ENCODE measurements around the gene ERVW-1.
"Not testable (repeated sequence)": the region's sequence is repeated elsewhere in the genome, so short reads cannot be mapped to it uniquely, and the experiment has no call there.

ERVW-1 gene

GRCh38 chr7:92473989-92474388, 3.8 kb downstream of the ERVW-1 start:
- not testable (repeated sequence) for DNase-seq (ENCODE audit: low spot score)

- DNase-seq (ENCODE audit: low spot score), result not testable (repeated sequence)
Measured at GRCh38 chr7:92468589-92468988, 9.2 kb downstream of the ERVW-1 start.

GRCh38 chr7:92466682-92467081, 11.1 kb downstream of the ERVW-1 start:
- DNase-seq (ENCODE audit: low spot score), result no peak

GRCh38 chr7:92464515-92464914, 13.2 kb downstream of the ERVW-1 start:
- no peak for DNase-seq (ENCODE audit: low spot score)

GRCh38 chr7:92462560-92462959, 15.2 kb downstream of the ERVW-1 start:
- DNase-seq (ENCODE audit: low spot score), result no peak

GRCh38 chr7:92461027-92462003, 16.4 kb downstream of the ERVW-1 start:
- peak; percentile 52 for DNase-seq (ENCODE audit: low spot score)

- no peak for DNase-seq (ENCODE audit: low spot score)
Measured at GRCh38 chr7:92460510-92460909, 17.2 kb downstream of the ERVW-1 start.

GRCh38 chr7:92460109-92460508, 17.6 kb downstream of the ERVW-1 start:
- DNase-seq (ENCODE audit: low spot score), result no peak

GRCh38 chr7:92456236-92456635, 21.5 kb downstream of the ERVW-1 start:
- no peak for DNase-seq (ENCODE audit: low spot score)

GRCh38 chr7:92451645-92452044, 26.1 kb downstream of the ERVW-1 start:
- DNase-seq (ENCODE audit: low spot score), result no peak

GRCh38 chr7:92448205-92448747, 29.5 kb downstream of the ERVW-1 start:
- peak; percentile 25 for DNase-seq (ENCODE audit: low spot score)

GRCh38 chr7:92447345-92448204, 30.2 kb downstream of the ERVW-1 start, which contains the start of gene GATAD1:
Gene GATAD1 (plus strand): TSS chr7:92447482. CDS start chr7:92447730, 248 bp downstream.
- peak; percentile 97 for DNase-seq (ENCODE audit: low spot score)

GRCh38 chr7:92446869-92447344, 30.8 kb downstream of the ERVW-1 start:
- no peak for DNase-seq (ENCODE audit: low spot score)

GRCh38 chr7:92442720-92443119, 35.0 kb downstream of the ERVW-1 start:
- not testable (repeated sequence) for DNase-seq (ENCODE audit: low spot score)

GRCh38 chr7:92437956-92438491, 39.7 kb downstream of the ERVW-1 start:
- no peak for DNase-seq (ENCODE audit: low spot score)

- DNase-seq (ENCODE audit: low spot score), result no peak
Measured at GRCh38 chr7:92436612-92437445, 40.9 kb downstream of the ERVW-1 start.

- DNase-seq (ENCODE audit: low spot score), result no peak
Measured at GRCh38 chr7:92435542-92435941, 42.2 kb downstream of the ERVW-1 start.

GRCh38 chr7:92433019-92433418, 44.7 kb downstream of the ERVW-1 start:
- no peak for DNase-seq (ENCODE audit: low spot score)

GRCh38 chr7:92432299-92432946, 45.3 kb downstream of the ERVW-1 start:
- DNase-seq (ENCODE audit: low spot score), result no peak

GRCh38 chr7:92427193-92427592, 50.6 kb downstream of the ERVW-1 start:
- no peak for DNase-seq (ENCODE audit: low spot score)

Measured in AG08395 (cell line).